HuH-7.5 (cell line): ENCODE results near the gene PRR12.
A peak's percentile ranks its signal among the peaks of the same experiment; 100 is the strongest.
"Not testable (repeated sequence)": the region's sequence is repeated elsewhere in the genome, so short reads cannot be mapped to it uniquely, and the experiment has no call there.

Experiments
- DNase-seq: peaks from one replicate; pipeline ENCODE4 v3.0.0; 2011; ENCODE audit warnings: low spot score

The PRR12 gene

GRCh38 chr19:49617860-49618259 is 26.9 kb downstream of the PRR12 start:
- DNase-seq: not testable (repeated sequence)

- no peak for DNase-seq
Measured at GRCh38 chr19:49624967-49625910, 34.3 kb downstream of the PRR12 start.

GRCh38 chr19:49626226-49626625 is 35.2 kb downstream of the PRR12 start:
- no peak for DNase-seq

- DNase-seq: no peak
Measured at GRCh38 chr19:49629659-49630058, 38.7 kb downstream of the PRR12 start.

GRCh38 chr19:49631014-49631588 is 40.1 kb downstream of the PRR12 start:
- no peak for DNase-seq

GRCh38 chr19:49631610-49632192 is 40.7 kb downstream of the PRR12 start:
- DNase-seq: no peak

- DNase-seq: no peak
Measured at GRCh38 chr19:49632576-49632975, 41.6 kb downstream of the PRR12 start.

GRCh38 chr19:49633273-49633672 is 42.3 kb downstream of the PRR12 start:
- not testable (repeated sequence) for DNase-seq

- DNase-seq: no peak
Measured at GRCh38 chr19:49635530-49636232, 44.7 kb downstream of the PRR12 start.

- DNase-seq: no peak
Measured at GRCh38 chr19:49636233-49636932, 45.4 kb downstream of the PRR12 start.

- DNase-seq: no peak
Measured at GRCh38 chr19:49637821-49638738, 47.1 kb downstream of the PRR12 start.

- DNase-seq: no peak
Measured at GRCh38 chr19:49639401-49640112, 48.6 kb downstream of the PRR12 start.

- DNase-seq: peak; percentile 98
Measured at GRCh38 chr19:49640113-49640898, 49.3 kb downstream of the PRR12 start, which contains the start of gene RRAS. Gene RRAS, minus strand, starts transcription at chr19:49640143. Its CDS starts 45 bp downstream, at chr19:49640098.

- DNase-seq: peak; percentile 98
Measured at GRCh38 chr19:49641688-49642491, 50.9 kb downstream of the PRR12 start, which contains the start of gene SCAF1. Gene SCAF1, plus strand, starts transcription at chr19:49642209. Its CDS starts 2,818 bp downstream, at chr19:49645027.

GRCh38 chr19:49642492-49643035 is 51.6 kb downstream of the PRR12 start:
- no peak for DNase-seq

- no peak for DNase-seq
Measured at GRCh38 chr19:49643466-49643865, 52.5 kb downstream of the PRR12 start.

GRCh38 chr19:49645592-49645991 is 54.6 kb downstream of the PRR12 start:
- DNase-seq: no peak

GRCh38 chr19:49645995-49646394 is 55.0 kb downstream of the PRR12 start:
- no peak for DNase-seq
